Measurements from ENCODE around the gene ADGRV1. TPM values are rescaled to one million over a fixed set of nuclear protein-coding genes. Genes with fewer than 3 reads are reported as not detected.
"Not testable (repeated sequence)": the region's sequence is repeated elsewhere in the genome, so short reads cannot be mapped to it uniquely, and the experiment has no call there.

Gene ADGRV1
- total and polyA plus RNA-seq, 8 donors, result 12.5 to 36.4 (median 16.9) TPM

DNA sequence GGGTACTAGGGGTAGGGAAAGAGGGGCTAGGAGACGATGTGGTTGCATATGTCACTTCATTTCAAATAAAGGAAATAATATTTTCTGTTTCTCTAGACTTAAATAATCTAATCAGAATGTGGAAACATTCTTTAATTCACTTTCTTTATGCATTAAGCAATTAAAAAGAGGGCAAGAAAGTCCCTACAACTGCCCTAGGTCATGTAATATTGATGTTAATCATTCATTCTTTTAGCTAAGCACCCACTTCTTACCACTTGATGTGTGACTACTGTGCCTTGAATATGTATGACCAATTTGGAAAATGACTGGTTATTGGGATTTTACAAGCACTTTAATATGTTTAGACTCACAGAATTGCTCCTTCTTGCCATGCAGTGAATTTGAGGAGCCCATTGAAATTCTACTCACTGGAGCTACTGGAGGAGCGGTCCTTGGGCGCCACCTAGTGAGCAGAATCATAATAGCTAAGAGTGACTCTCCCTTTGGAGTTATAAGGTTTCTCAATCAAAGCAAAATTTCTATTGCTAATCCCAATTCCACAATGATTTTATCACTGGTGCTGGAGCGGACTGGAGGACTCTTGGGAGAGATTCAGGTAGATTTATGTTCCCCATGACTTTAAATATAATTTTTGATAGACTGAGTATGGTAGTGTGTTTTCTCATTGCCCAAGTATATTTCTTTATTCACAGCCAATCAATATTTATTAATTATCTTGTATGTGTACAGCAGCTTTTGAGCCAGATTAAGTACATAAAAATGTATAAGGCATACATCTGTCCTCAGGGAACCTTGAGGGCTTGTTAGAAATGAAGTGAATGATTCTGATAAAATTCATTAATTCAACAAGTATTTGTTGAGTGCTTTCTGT is 225.1 kb downstream of the ADGRV1 start:
- Histone ChIP-seq H3K4me1 (no peaks in the 10 kb centered on the region), H3K9me3 (no peaks in the 10 kb centered on the region), H3K4me3 (no peak overlapping the region), H3K27me3 (no peaks in the 10 kb centered on the region), H3K27ac (no peak overlapping the region), H3K36me3 (no peaks in the 10 kb centered on the region)
- intact Hi-C loops (cut with DNase I), result loop anchor here in 1 of 2 donors (5.0 kb wide), 1 partner anchor 346 kb away; no protein-coding TSS in a partner anchor
- TF ChIP-seq, protein P1, sequence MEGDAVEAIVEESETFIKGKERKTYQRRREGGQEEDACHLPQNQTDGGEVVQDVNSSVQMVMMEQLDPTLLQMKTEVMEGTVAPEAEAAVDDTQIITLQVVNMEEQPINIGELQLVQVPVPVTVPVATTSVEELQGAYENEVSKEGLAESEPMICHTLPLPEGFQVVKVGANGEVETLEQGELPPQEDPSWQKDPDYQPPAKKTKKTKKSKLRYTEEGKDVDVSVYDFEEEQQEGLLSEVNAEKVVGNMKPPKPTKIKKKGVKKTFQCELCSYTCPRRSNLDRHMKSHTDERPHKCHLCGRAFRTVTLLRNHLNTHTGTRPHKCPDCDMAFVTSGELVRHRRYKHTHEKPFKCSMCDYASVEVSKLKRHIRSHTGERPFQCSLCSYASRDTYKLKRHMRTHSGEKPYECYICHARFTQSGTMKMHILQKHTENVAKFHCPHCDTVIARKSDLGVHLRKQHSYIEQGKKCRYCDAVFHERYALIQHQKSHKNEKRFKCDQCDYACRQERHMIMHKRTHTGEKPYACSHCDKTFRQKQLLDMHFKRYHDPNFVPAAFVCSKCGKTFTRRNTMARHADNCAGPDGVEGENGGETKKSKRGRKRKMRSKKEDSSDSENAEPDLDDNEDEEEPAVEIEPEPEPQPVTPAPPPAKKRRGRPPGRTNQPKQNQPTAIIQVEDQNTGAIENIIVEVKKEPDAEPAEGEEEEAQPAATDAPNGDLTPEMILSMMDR (IDR thresholded peaks at IDR 0.05), result peak; percentile 76 to 87
- DNase-seq (peak in 3 of 4 donors; percentile 48 to 69 (median 51)), ATAC-seq (peak; percentile 98)

DNA sequence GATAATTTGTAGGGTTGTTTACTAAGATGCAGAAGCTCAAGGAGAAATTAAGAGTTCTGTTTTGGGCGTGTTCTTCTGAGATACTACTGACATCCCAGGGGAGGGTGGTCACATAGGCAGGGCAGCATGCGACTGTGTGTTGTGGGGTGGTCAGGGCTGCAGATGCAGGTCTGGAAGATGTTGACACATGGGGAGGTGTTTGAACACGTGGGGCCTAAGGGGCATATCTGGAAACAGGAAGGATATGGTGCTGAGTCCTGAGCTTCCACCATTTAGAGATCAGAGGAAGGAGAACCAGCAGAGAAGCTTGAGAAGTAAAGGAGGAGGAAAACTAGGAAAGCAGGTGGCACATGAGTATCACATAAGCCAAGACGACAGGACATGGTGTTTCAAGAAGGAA is 228.2 kb downstream of the ADGRV1 start:
- H3K4me3 ChIP-seq, result no peak overlapping the region
- no peaks in the 10 kb centered on the region for H3K4me1 ChIP-seq
- no peak overlapping the region for H3K27ac ChIP-seq
- intact Hi-C loops (cut with DNase I), result no loop called here
- no peaks in the 10 kb centered on the region for H3K9me3 ChIP-seq
- ATAC-seq (no peak), DNase-seq (no peak)
- TF ChIP-seq, protein P1 (IDR thresholded peaks at IDR 0.05), result no peak
- H3K36me3 ChIP-seq, result no peaks in the 10 kb centered on the region
- H3K27me3 ChIP-seq, result no peaks in the 10 kb centered on the region

DNA sequence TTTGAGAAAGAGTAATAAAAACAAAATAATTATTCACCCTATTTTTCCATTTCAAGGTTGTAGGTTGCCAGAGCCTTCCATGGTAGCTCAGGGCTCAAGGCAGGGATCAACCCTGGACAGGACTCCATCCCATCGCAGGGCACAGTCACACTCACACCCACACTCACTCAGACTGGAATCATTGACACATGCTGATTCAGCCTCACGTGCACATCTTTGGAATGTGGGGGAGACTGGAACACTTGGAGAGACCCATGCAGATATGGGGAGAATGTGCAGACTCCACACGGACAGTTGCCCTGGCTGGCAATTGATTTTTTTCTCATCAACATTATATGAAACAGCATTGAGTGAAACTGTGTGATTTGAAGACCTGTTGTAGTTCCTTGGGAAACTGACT is 234.1 kb downstream of the ADGRV1 start:
- intact Hi-C loops (cut with DNase I), result no loop called here
- DNase-seq (no peak), ATAC-seq (no peak)
- TF ChIP-seq, protein P1 (IDR thresholded peaks at IDR 0.05), result no peak
- Histone ChIP-seq H3K27ac (no peak overlapping the region), H3K9me3 (peaks cover 0 to 10% of the 10 kb centered on the region in 2 donors), H3K36me3 (no peaks in the 10 kb centered on the region), H3K4me3 (no peak overlapping the region), H3K4me1 (no peaks in the 10 kb centered on the region), H3K27me3 (no peaks in the 10 kb centered on the region)

DNA sequence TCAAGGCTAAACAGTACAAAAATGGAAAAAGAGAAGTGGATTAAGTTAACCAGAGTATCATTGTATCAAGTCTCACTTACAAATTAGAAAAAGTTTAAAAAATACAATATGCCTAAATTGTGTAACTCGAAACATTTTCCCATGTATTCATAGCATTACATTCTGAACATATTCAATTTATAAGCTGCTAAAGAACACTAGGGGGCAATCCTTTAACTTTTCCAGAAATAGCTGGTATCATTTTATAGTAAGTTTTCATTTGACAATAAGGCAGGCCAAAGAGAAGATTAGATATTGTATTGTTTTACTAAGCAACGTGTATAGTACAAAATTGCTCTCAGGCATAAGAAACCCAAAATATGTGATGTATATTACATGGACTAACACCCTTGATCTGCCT is 234.6 kb downstream of the ADGRV1 start:
- ATAC-seq, result no peak
- H3K27ac ChIP-seq, result no peak overlapping the region
- H3K27me3 ChIP-seq, result no peaks in the 10 kb centered on the region
- no peaks in the 10 kb centered on the region for H3K36me3 ChIP-seq
- no peak overlapping the region for H3K4me3 ChIP-seq
- intact Hi-C loops (cut with DNase I), result no loop called here
- no peak for DNase-seq
- TF ChIP-seq, protein P1 (IDR thresholded peaks at IDR 0.05), result no peak
- H3K9me3 ChIP-seq, result peaks cover 0 to 10% of the 10 kb centered on the region in 2 donors
- no peaks in the 10 kb centered on the region for H3K4me1 ChIP-seq

DNA sequence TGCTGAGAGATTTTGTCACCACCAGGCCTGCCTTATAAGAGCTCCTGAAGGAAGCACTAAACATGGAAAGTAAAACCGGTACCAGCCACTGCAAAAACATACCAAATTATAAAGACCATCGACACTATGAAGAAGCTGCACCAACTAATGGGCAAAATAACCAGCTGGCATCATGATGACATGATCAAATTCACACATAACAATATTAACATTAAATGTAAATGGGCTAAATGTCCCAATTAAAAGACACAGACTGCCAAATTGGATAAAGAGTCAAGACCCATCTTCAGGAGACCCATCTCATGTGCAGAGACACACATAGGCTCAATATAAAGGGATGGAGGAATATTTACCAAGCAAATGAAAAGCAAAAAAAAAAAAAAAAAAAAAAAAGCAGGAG is 238.3 kb downstream of the ADGRV1 start:
- DNase-seq; H3K36me3 ChIP-seq; H3K4me3 ChIP-seq; intact Hi-C loops (cut with DNase I); ATAC-seq; H3K4me1 ChIP-seq; H3K27ac ChIP-seq; H3K27me3 ChIP-seq: not testable (repeated sequence)
- peaks cover 0 to 14% of the 10 kb centered on the region in 2 donors for H3K9me3 ChIP-seq

DNA sequence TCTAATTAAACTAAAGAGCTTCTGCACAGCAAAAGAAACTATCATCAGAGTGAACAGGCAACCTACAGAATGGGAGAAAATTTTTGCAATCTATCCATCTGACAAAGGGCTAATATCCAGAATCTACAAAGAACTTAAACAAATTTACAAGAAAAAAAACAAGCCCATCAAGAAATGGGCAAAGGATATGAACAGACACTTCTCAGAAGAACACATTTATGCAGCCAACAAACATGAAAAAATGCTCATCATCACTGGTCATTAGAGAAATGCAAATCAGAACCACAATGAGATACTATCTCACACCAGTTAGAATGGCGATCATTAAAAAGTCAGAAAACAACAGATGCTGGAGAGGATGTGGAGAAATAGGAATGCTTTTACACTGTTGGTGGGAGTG is 241.5 kb downstream of the ADGRV1 start:
- H3K27me3 ChIP-seq; intact Hi-C loops (cut with DNase I); H3K36me3 ChIP-seq; H3K4me3 ChIP-seq; H3K27ac ChIP-seq; H3K4me1 ChIP-seq; DNase-seq; ATAC-seq: not testable (repeated sequence)
- peaks cover 0 to 14% of the 10 kb centered on the region in 2 donors for H3K9me3 ChIP-seq

DNA sequence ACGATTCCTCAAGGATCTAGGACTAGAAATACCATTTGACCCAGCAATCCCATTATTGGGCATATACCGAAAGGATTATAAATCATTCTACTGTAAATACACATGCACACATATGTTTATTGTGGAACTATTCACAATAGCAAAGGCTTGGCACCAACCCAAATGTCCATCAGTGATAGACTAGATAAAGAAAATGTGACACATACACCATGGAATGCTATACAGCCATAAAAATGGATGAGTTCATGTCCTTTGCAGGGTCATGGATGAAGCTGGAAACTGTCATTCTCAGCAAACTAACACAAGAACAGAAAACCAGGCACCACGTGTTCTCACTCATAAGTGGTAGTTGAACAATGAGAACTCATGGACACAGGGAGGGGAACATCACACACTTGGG is 241.9 kb downstream of the ADGRV1 start:
- H3K4me1 ChIP-seq; H3K27me3 ChIP-seq; DNase-seq; H3K27ac ChIP-seq; ATAC-seq; H3K4me3 ChIP-seq; intact Hi-C loops (cut with DNase I); H3K36me3 ChIP-seq: not testable (repeated sequence)
- H3K9me3 ChIP-seq, result peaks cover 0 to 14% of the 10 kb centered on the region in 2 donors
